ENCODE measurements around the gene DIP2C.
"Not testable (repeated sequence)": the region's sequence is repeated elsewhere in the genome, so short reads cannot be mapped to it uniquely, and the experiment has no call there.

Gene DIP2C, protein sequence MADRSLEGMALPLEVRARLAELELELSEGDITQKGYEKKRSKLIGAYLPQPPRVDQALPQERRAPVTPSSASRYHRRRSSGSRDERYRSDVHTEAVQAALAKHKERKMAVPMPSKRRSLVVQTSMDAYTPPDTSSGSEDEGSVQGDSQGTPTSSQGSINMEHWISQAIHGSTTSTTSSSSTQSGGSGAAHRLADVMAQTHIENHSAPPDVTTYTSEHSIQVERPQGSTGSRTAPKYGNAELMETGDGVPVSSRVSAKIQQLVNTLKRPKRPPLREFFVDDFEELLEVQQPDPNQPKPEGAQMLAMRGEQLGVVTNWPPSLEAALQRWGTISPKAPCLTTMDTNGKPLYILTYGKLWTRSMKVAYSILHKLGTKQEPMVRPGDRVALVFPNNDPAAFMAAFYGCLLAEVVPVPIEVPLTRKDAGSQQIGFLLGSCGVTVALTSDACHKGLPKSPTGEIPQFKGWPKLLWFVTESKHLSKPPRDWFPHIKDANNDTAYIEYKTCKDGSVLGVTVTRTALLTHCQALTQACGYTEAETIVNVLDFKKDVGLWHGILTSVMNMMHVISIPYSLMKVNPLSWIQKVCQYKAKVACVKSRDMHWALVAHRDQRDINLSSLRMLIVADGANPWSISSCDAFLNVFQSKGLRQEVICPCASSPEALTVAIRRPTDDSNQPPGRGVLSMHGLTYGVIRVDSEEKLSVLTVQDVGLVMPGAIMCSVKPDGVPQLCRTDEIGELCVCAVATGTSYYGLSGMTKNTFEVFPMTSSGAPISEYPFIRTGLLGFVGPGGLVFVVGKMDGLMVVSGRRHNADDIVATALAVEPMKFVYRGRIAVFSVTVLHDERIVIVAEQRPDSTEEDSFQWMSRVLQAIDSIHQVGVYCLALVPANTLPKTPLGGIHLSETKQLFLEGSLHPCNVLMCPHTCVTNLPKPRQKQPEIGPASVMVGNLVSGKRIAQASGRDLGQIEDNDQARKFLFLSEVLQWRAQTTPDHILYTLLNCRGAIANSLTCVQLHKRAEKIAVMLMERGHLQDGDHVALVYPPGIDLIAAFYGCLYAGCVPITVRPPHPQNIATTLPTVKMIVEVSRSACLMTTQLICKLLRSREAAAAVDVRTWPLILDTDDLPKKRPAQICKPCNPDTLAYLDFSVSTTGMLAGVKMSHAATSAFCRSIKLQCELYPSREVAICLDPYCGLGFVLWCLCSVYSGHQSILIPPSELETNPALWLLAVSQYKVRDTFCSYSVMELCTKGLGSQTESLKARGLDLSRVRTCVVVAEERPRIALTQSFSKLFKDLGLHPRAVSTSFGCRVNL (N-terminal part only)

GRCh38 chr10:689452-690371, at the start of gene DIP2C:
Gene DIP2C (minus strand): TSS chr10:689668. CDS start chr10:689578, 90 bp downstream.
- peak; percentile 9 for DNase-seq

DNA sequence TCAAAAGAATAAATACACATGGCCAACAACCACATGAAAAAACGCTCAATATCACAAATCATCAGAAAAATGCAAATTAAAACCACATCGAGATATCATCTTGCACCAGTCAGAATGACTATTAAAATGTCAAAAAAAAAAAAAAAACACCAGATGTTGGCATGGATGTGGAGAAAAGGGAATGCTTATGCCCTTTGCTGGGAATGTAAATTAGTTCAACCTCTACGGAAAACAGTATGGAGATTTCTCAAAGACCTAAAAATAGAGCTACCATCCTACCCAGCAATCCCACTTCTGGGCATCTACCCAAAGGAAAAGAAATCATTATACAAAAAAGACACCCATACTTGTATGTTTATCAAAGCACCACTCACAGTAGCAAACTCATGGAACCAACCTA, 45.0 kb upstream of the DIP2C start:
- DNase-seq, result no peak

GRCh38 chr10:733086-733485, 43.6 kb upstream of the DIP2C start:
- no peak for DNase-seq

DNA sequence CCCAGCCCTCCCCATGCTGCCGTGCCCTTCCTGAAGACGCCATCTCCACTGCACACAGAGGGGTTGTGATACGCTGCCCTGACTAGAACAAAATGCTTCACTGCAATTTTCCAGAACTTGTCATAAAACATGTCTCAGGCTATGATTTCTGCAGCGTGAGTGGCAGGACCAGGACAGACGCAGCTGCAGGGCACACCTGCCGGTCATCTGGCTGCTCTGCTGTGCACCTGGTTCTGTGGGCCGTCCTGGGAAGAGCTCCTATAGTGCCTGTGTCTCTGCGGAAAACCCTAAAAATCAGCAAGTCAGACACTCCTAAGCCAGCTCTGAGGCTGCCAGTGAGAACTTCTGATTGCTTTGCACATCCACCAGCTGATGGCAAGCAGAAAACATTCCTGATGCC, 39.7 kb upstream of the DIP2C start:
- no peak for DNase-seq

DNA sequence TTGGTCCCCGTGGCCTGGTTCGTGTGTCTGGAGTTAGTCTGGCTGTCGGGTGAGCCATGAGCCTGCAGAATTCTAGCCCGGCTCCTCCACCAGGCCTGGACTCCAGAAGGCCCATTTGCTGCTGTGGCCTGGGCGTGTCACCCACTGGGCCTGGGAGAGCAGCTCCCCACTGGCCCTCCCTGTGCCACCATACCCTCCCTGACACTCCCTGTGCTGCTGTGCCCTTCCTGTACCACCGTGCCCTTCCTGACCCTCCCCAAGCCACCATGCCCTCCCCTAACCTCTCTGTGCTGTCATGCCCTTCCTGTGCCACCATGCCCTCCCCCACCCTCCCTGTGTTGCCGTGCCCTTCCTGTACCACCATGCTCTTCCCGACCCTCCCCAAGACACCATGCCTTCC, 39.1 kb upstream of the DIP2C start:
- no peak for DNase-seq

GRCh38 chr10:727162-727790, 37.8 kb upstream of the DIP2C start:
- DNase-seq, result no peak

- DNase-seq, result no peak
Measured at GRCh38 chr10:725786-726185, 36.3 kb upstream of the DIP2C start.

DNA sequence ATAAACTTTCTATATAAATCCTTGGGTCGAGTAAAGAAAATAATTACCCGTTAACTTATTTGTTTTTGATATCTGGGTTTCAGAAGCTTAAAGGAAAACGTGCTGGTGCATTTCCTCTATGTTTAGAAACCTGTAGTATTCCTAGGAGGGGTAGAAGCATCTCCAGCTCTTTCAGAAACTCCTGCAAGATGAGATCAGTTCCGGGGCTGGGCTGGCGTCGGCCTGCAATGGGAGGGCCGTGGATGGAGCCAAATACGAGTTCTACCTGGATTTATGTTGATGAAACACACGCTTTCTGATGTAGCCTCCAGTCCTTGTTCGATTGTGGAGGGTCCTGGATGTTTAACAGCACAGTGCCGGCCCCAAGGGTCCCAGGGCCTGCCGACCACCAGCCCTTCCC, 35.8 kb upstream of the DIP2C start:
- no peak for DNase-seq

DNA sequence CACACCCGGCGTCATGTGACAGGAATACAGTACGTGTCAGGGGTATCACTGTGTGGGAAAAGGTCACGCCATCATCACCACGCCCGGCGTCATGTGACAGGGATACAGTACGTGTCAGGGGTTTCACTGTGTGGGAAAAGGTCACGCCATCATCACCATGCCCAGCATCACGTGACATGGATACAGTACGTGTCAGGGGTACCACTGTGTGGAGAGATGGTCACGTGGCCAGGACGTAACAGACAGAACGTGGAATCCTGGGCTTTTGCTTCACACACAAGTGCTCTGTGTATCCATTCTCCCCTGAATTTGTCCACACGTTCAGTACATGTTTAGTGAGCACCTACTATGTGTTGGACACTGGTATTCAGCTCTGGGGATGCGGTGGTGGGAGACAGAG, 34.5 kb upstream of the DIP2C start:
- no peak for DNase-seq

- DNase-seq, result no peak
Measured at GRCh38 chr10:722281-723060, 33.0 kb upstream of the DIP2C start.

GRCh38 chr10:718143-718700, 28.8 kb upstream of the DIP2C start:
- no peak for DNase-seq

- DNase-seq, result no peak
Measured at GRCh38 chr10:717458-717857, 28.0 kb upstream of the DIP2C start.

GRCh38 chr10:716821-717220, 27.4 kb upstream of the DIP2C start:
- no peak for DNase-seq

- DNase-seq, result no peak
Measured at GRCh38 chr10:714214-714613, 24.7 kb upstream of the DIP2C start.

- no peak for DNase-seq
Measured at GRCh38 chr10:712575-712974, 23.1 kb upstream of the DIP2C start.

DNA sequence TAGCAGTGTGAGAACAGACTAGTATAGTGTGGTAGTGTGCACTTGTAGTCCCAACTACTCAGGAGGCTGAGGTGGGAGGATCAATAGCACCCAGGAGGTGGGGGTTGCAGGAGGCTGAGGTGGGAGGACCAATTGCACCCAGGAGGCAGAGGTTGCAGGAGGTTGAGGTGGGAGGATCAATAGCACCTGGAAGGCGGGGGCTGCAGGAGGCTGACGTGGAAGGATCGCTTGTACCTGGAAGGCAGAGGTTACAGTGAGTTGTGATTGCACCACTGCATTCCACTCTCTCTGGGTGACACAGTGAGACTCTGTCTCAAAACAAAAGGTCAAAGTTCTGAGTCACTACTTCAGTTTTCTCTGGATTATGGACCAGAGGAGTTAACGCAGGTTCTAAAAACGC, 22.6 kb upstream of the DIP2C start:
- DNase-seq, result no peak

GRCh38 chr10:707861-708260, 18.4 kb upstream of the DIP2C start:
- no peak for DNase-seq

DNA sequence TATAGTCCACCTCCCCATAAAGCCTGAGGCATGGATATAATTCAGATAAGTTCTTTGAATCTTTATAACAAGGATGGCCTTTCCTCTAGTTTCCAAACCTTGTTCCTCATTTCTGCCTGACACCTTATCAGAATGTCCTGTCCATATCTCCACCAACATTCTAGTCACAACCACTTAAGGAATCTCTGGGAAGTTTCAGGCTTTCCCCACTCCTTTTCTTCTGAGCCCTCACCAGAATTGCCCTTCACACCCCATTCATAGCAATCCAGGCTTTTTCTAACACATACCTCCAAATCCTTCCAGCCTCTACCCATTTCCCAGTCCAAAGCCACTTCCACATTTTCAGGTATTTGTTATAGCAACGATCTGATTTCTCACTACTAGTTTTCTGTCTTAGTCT, 18.0 kb upstream of the DIP2C start:
- DNase-seq, result no peak

- DNase-seq, result no peak
Measured at GRCh38 chr10:703118-703517, 13.7 kb upstream of the DIP2C start.

GRCh38 chr10:700183-700582, 10.7 kb upstream of the DIP2C start:
- not testable (repeated sequence) for DNase-seq
